ENCODE results near the gene METTL16.

- no peak for TF ChIP-seq EZH2 (IDR thresholded peaks at IDR 0.05; ENCODE audit: borderline replicate concordance, low read depth, low read length, severe bottlenecking)
- TF ChIP-seq, protein P1, sequence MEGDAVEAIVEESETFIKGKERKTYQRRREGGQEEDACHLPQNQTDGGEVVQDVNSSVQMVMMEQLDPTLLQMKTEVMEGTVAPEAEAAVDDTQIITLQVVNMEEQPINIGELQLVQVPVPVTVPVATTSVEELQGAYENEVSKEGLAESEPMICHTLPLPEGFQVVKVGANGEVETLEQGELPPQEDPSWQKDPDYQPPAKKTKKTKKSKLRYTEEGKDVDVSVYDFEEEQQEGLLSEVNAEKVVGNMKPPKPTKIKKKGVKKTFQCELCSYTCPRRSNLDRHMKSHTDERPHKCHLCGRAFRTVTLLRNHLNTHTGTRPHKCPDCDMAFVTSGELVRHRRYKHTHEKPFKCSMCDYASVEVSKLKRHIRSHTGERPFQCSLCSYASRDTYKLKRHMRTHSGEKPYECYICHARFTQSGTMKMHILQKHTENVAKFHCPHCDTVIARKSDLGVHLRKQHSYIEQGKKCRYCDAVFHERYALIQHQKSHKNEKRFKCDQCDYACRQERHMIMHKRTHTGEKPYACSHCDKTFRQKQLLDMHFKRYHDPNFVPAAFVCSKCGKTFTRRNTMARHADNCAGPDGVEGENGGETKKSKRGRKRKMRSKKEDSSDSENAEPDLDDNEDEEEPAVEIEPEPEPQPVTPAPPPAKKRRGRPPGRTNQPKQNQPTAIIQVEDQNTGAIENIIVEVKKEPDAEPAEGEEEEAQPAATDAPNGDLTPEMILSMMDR (IDR thresholded peaks at IDR 0.05; ENCODE audit: borderline replicate concordance, extremely low read depth, low read length, poor library complexity, severe bottlenecking), result no peak
Observed at GRCh38 chr17:2390199-2390836, 121.4 kb downstream of the METTL16 start.

Measured in DND-41 (cell line).